NCI-H82 treated with DMSO at 0.1 percent for 48 hours (cell line): ENCODE data around the gene VRK3.

Experiments used
- DNase-seq: peaks from one replicate; lab custom pipeline; 2025; ENCODE audit not compliant: unreplicated experiment; lab: John Stamatoyannopoulos, UW

VRK3 gene

GRCh38 chr19:50030937-50031336 lies 5.8 kb upstream of the VRK3 start:
- no peak for DNase-seq

GRCh38 chr19:50030225-50030624 lies 5.1 kb upstream of the VRK3 start:
- no peak for DNase-seq

GRCh38 chr19:50026550-50026906 lies 1.4 kb upstream of the VRK3 start:
- DNase-seq = no peak

- DNase-seq = no peak
Measured at GRCh38 chr19:50025794-50026549, 800 bp upstream of the VRK3 start, which contains the start of gene ZNF473. TSS of gene ZNF473 (plus strand) at chr19:50026005. CDS start at chr19:50031083, 5,078 bp downstream.

- no peak for DNase-seq
Measured at GRCh38 chr19:50024719-50025021, 502 bp downstream of the VRK3 start.

GRCh38 chr19:50022823-50023222 lies 2.3 kb downstream of the VRK3 start:
- no peak for DNase-seq

GRCh38 chr19:50020481-50020880 lies 4.7 kb downstream of the VRK3 start:
- no peak for DNase-seq

GRCh38 chr19:50016225-50016807 lies 8.9 kb downstream of the VRK3 start:
- no peak for DNase-seq

- DNase-seq = no peak
Measured at GRCh38 chr19:50008532-50008931, 16.6 kb downstream of the VRK3 start.

GRCh38 chr19:50007947-50008346 lies 17.2 kb downstream of the VRK3 start:
- no peak for DNase-seq

GRCh38 chr19:50007170-50007569 lies 18.0 kb downstream of the VRK3 start:
- DNase-seq = no peak

GRCh38 chr19:50005428-50005827 lies 19.7 kb downstream of the VRK3 start:
- DNase-seq = no peak

GRCh38 chr19:50003810-50004419 lies 21.3 kb downstream of the VRK3 start:
- DNase-seq = no peak

- no peak for DNase-seq
Measured at GRCh38 chr19:50003254-50003788, 21.9 kb downstream of the VRK3 start.

- DNase-seq = no peak
Measured at GRCh38 chr19:50002386-50002960, 22.7 kb downstream of the VRK3 start.

- DNase-seq = no peak
Measured at GRCh38 chr19:50001775-50002174, 23.4 kb downstream of the VRK3 start.

- DNase-seq = no peak
Measured at GRCh38 chr19:50000841-50001557, 24.2 kb downstream of the VRK3 start.

GRCh38 chr19:50000038-50000840 lies 24.9 kb downstream of the VRK3 start:
- no peak for DNase-seq

- DNase-seq = no peak
Measured at GRCh38 chr19:49999371-50000010, 25.7 kb downstream of the VRK3 start.

- DNase-seq = peak; percentile 33
Measured at GRCh38 chr19:49997709-49998108, 27.5 kb downstream of the VRK3 start.
